NCI-H226 (cell line): Measurements from ENCODE around the gene KRTAP10-7.
A peak's percentile ranks its signal among the peaks of the same experiment; 100 is the strongest.
"Not testable (repeated sequence)": the region's sequence is repeated elsewhere in the genome, so short reads cannot be mapped to it uniquely, and the experiment has no call there.

Source experiments
- DNase-seq: peaks from one replicate; pipeline ENCODE4 v3.0.0-alpha.2; 2015

KRTAP10-7 gene

DNA sequence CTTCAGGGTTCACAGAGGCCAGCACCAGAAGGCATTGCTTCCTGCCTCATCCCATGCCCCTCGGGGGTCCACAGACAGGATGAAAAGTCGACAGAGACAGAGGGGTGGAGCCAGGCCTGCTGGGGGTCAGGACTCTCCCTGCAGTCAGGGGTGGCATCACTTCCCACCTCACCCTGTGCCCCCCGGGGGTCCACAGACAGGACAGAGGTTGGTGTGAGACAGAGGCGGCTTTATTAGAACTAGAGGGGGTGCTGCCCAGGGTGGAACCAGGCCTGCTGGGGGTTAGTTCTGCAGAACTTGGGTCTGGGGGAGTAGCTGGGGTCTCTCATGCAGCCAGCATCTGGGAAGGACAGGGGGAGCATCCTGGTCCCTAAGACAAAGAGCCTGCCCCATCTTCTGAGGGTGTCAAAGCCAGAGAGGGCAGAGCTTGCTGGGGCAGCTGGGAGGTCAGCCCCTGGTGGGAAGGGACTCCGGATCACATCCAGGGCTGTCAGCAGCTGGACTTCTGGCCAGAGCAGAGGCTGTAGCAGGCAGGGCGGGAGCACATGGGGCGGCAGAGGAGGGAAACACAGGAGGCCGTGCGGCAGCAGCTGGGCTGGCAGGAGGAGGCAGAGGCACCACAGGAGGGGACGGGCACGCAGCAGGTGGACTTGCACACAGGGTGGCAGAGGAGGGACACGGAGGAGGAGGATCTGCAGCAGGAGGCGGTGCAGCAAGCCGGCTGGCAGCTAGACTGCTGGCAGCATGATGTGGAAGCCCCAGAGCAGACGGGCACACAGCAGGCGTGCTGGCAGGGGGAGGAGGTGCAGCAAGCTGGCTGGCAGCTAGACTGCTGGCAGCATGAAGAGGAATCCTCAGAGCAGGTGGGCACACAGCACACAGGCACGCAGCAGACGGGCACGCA, 9.2 kb upstream of the KRTAP10-7 start:
- DNase-seq, result not testable (repeated sequence)

GRCh38 chr21:44591801-44592130, 8.6 kb upstream of the KRTAP10-7 start:
- not testable (repeated sequence) for DNase-seq

GRCh38 chr21:44592446-44593311, 7.7 kb upstream of the KRTAP10-7 start, which contains the start of gene KRTAP10-6:
Gene KRTAP10-6, minus strand, starts transcription at chr21:44592505. Its CDS starts 21 bp downstream, at chr21:44592484.
- DNase-seq, result no peak

DNA sequence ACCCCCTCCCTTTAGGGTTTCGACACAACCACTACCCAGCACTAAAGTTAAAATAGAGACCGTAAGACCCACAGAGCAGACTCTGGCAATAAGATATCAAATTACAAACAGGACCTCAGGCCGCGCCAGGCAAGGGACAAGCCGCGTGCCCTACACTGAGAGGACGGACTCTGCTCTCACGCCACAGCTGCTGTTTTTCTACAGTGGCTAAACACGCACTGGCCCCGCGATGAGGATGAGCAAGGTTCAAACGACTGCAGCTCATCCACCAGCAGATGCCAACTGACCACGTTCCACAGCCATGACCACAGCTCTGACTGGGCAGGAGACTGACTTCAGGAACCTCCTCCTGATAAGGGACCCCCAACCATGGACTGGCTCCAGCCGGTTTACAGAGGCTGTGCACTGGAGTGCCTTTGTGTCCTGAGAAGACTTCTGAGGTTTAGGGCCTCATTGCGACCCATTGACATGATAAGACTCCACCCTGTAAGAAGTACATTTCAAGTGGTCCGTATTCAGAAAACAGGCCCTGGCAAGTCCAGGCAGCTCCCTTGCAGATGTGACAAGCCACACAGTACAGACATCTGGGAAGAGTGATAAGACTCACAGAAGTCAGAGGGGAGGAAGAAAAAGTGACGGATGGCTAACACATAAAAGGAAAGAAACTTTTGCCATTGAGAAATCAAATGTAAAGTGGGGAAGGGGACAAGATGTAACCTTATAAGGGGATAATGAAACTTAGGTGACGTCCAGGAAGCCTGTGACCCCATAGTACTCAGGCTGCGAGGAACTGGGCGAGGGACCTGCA, 6.6 kb upstream of the KRTAP10-7 start:
- DNase-seq, result no peak

GRCh38 chr21:44594406-44594916, 5.9 kb upstream of the KRTAP10-7 start:
- no peak for DNase-seq

- no peak for DNase-seq
These were observed 4.9 kb upstream of the KRTAP10-7 start for GRCh38 chr21:44595524-44595923.

DNA sequence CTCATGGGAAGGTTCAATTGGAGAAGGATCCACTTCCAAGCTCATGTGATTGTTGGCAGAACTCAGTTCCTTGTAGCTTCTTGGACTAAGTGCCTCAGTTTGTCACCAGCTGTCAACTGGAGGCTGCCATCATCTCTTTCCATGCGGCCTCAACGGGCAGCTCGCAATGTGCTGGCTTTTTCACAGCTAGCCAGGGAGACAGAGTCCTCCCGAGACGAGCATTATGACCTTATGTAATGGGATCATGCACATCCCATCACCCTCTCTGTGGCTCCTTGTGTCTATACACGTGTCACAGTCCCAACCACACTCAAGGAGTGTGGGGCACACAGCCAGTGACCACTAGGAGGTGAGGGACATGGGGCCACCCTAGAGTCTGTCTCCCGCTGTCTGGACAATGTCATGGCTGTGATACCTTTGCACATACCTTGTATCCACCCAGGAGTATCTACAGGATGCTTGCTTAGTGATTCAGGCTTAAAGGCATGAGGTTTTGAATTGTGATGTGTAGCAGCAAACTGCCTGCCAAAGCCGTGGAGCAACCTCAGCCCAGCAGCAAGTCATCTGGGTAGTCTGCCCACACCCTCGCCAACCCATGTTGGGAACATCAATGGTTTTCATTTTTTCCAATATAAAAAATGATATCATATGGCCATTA, 4.2 kb upstream of the KRTAP10-7 start:
- peak; percentile 53 for DNase-seq

- DNase-seq, result no peak
These were observed 2.3 kb upstream of the KRTAP10-7 start for GRCh38 chr21:44598061-44598460.

DNA sequence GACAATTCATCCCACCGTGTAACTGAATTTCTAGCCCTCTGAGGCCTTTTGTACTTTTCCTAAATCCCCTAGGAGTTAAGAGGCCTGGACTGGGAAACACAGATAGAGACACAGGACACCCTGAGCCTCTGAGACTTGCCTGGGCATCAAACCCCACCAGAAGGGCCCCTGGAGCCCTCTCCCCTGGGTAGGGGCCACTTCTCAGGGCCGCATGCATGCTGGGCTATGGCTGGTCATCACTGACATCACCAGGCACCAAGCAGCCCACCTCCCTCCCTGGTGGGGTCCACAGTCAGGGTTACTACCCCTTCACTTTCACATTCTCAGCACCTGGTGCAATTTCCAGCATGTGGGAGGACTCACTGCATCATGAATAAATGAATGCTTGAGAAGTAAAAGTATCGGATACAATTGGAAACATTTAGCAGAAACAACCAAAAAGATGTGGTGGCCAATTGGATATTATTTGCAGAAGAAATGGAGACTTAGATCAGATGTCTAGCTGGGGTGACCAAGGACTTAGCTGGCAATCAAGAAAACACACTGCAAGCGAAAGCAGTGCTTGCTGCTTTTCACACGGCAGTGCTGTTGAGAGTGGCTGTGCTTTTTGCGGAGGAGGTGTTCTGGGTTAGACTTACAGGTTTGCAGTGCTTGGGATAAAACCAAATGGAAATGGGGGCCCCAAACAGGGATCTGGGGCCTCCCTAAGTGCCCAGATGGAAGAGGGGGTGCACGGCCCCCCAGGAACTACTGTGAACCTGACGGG, 950 bp upstream of the KRTAP10-7 start:
- no peak for DNase-seq

- not testable (repeated sequence) for DNase-seq
These were observed 694 bp downstream of the KRTAP10-7 start for GRCh38 chr21:44601091-44601490.

GRCh38 chr21:44601596-44602462, 1.4 kb downstream of the KRTAP10-7 start:
- DNase-seq, result no peak

- no peak for DNase-seq
These were observed 2.1 kb downstream of the KRTAP10-7 start for GRCh38 chr21:44602463-44602850.

- DNase-seq, result no peak
These were observed 2.9 kb downstream of the KRTAP10-7 start for GRCh38 chr21:44603109-44603875.

DNA sequence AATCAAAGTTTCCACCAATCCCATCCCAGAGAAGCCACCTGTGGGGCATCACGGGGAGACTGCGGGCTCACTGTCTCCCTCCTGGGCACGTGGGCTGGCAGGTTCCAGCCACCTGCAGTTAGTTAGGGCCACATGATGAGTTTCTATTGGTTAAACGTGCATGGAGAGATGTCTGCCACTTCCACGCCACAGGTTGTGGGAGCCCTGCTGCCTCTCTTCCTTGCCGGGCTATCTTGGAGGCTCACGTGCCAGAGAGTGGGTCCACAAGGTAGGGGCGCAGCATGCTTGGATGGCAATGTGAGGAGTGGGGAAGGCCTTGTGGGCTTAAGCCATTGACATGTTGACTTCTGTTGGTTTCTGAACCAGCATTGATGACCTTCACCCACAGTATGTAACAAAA, 3.5 kb downstream of the KRTAP10-7 start:
- DNase-seq, result no peak

DNA sequence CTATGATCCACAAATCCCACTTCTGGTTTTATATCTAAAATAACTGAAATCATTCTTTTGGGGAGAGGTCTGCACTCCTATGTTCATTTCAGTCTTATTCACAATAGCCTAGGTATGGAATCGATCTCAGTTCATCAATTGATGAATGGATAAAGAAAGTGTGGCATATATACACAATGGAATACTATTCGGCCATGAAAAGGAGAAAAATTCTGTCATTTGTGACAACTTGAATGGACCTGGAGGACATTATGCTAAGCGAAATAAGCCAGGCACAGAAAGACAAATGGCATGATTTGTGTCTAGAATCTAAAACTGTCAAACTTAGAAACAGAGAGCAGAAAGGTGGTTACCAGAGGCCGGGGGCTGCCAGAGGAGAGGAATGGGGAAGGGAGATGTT, 6.1 kb downstream of the KRTAP10-7 start:
- DNase-seq, result no peak

DNA sequence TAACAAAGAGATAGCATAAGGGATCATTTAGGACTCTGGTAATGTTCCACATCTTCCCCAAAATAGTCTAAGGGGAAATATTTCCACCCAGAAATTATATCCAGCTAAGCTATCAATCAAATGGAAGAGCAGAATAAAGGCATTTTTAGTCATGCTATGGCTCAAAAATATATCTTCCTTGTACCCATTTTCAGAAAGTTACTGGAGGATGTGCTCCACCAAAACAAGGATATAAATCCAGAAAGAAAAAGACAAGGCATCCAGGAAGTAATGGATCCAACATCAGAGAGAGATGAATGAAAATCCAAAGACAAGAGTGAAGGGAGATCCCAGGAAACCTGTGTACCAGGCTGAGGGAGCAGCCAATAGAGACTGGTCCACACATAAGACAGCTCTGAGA, 8.8 kb downstream of the KRTAP10-7 start:
- DNase-seq, result no peak

GRCh38 chr21:44610157-44610843, 9.9 kb downstream of the KRTAP10-7 start:
- DNase-seq, result not testable (repeated sequence)

DNA sequence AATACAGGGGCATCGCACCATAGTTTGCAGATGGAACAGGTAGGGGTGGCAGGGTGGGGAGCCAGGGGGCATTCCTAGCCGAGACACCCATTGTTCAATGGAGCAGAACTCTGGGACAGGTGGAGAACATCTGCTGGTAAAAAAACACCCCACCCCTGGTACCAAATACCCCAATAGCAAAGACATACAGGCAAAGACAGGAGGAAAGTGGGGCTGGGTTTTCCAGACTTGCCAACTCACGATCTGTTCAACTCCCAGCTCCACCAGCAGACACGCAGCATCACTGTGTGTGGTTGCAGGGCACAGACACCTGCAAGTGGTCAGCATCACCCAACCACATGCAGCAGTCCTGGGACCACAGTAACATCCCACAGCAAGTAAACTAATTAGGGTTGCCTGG, 11.2 kb downstream of the KRTAP10-7 start:
- DNase-seq, result no peak

GRCh38 chr21:44612029-44612486, 11.7 kb downstream of the KRTAP10-7 start, which contains the start of gene KRTAP10-8:
Gene KRTAP10-8, plus strand, starts transcription at chr21:44612079. Its CDS starts 22 bp downstream, at chr21:44612101.
- no peak for DNase-seq
